Astrocyte of the spinal cord (primary cell): Measurements from ENCODE around the gene KRTAP5-6.

Experiments
- DNase-seq: peaks from one replicate; pipeline ENCODE4 v3.0.0; 2011; ENCODE audit warnings: low read depth, low spot score
- H3K4me3 ChIP-seq: 2 replicates; pipeline ENCODE4 v1.5.1; 2011; ENCODE audit warnings: low read depth, mild to moderate bottlenecking, low read length, moderate library complexity
- CTCF ChIP-seq: IDR thresholded peaks from 2 replicates; pipeline ENCODE4 v1.5.1; 2012; ENCODE audit warnings: low read depth, mild to moderate bottlenecking, low read length, inconsistent platforms
- in situ Hi-C: cut with HindIII; loops from 2 replicates; pipeline ENCODE4 v1.10.0; 2017; ENCODE audit warnings: low sequenced_read_pairs

The KRTAP5-6 gene

GRCh38 chr11:1703146-1703545 is 6.2 kb downstream of the KRTAP5-6 start:
- in situ Hi-C loops, result no loop called here
- no peak for DNase-seq
- no peak for TF ChIP-seq CTCF
- no peak overlapping the region for H3K4me3 ChIP-seq

DNA sequence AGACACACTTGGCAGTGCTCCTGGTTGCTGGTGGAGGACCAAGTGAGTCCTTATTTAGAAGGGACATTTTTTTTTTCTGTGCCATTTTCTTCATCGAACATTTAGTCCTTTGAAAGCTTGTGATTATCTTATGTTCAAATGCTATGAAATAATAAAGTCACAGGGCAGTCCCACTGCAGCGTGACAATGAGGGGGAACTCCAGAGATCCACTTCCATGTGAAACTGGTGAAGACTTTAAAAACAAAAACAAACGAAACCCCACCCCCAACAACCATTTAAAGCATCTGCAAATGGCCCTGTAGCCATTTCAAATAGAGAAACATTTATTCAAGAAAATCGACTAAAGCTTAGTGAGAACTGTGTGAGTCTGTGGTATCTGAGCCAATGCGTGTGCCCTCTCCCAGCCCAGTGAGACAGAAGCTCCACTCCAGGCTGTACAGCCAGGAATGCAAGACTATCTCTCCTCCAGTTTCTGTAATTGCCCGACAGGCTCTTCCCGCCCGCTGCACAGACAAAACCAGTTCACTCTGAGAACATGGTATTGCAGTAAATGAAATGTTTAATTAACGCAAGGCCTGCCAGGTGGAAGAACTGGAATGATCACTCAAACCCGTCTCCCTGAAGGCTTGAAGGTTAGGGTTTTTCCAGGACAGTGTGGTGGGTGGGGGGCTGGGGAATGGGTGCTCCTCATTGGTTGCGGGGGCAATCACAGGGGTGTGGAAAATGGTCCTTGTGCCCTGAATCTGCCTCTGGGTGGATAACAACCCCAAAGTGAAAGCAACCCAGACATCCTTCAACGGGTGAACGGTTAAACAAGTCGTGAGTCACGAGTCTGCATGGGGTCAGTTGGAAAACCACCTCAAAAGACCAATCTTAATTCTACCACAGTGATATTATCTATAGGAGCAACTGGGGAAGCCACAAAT is 8.4 kb downstream of the KRTAP5-6 start:
- in situ Hi-C loops, result no loop called here
- no peak for TF ChIP-seq CTCF
- DNase-seq, result peak; percentile 10
- H3K4me3 ChIP-seq, result no peak overlapping the region

GRCh38 chr11:1706634-1707400 is 9.8 kb downstream of the KRTAP5-6 start:
- no peak for TF ChIP-seq CTCF
- in situ Hi-C loops, result no loop called here
- DNase-seq, result no peak
- no peak overlapping the region for H3K4me3 ChIP-seq

GRCh38 chr11:1707751-1708150 is 10.8 kb downstream of the KRTAP5-6 start:
- no peak for DNase-seq
- H3K4me3 ChIP-seq, result no peak overlapping the region
- no peak for TF ChIP-seq CTCF
- in situ Hi-C loops, result no loop called here

DNA sequence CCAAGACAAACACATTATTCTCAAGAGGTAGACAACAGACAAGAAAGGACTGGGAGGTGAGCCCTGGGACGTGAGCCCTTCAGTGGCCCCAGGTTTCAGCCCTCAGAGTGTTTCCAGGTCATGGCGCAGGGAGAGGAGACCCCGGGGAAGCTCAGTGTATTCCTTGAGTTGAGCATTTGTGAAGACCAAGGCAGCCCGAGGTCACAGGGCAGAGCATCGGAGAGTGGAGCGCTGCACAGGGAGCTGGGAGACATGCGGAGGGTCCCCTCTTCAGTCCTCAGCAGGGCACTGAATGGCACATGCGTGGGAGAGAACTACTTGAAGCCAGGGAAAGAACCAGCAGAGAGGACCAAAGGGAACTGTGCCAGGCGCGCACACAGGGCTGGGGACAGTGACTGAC is 11.7 kb downstream of the KRTAP5-6 start:
- TF ChIP-seq CTCF, result no peak
- H3K4me3 ChIP-seq, result no peak overlapping the region
- in situ Hi-C loops, result no loop called here
- no peak for DNase-seq

DNA sequence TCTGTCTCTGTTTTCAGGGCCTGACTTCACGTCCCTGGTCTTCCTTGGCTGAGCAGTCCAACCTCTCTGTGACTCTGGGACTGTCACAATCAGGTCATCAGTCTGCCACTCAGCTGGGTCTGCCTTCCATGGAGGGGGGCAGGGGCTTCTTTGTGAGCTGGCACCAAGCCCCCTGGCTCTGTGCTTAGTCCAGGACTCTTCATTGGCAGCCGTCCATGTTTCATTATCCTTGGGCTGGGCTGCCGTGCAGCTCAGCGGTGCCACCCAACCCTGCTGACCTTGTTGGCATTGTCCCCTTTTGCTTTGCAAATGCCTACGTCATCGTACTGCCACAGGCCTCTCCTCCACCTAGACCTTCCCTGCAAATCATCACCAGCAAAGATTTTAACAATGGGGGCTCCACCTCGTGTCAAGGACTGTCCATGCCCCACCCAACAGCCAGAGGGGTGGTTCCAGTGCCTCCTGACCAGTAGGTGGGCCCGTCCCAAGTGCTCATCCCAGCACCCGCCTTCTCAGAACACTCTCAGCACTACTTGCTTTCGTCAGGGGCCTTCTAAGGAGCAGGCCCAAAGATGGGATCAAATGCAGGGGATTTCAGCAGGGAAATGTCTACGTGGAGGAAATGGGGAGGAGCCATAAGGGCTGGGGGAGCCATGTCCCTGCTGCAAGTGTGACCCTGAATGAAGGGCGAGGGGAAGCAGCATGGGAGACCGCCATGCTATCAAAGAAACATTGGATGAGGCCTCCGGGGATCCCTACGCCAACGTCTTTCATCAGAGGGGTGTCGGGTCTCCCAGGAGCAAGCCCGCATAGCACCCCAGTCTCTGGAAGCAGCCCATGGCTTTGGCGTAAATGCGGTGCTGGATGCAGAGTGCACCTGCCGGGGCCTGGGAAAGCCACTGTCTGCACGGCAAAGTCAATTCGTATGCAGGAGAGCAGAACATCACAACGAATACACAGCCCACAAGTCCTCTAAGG is 18.2 kb downstream of the KRTAP5-6 start:
- no peak for TF ChIP-seq CTCF
- H3K4me3 ChIP-seq, result no peak overlapping the region
- DNase-seq, result no peak
- in situ Hi-C loops, result no loop called here
